ENCODE measurements around the gene SRBD1.

The SRBD1 gene

GRCh38 chr2:45595721-45596435 is 15.2 kb downstream of the SRBD1 start:
- no peak for DNase-seq

GRCh38 chr2:45591073-45591472 is 20.0 kb downstream of the SRBD1 start:
- DNase-seq = no peak

GRCh38 chr2:45588158-45588829 is 22.8 kb downstream of the SRBD1 start:
- DNase-seq = no peak

GRCh38 chr2:45586600-45586999 is 24.5 kb downstream of the SRBD1 start:
- DNase-seq = peak; percentile 45

- DNase-seq = no peak
Observed at GRCh38 chr2:45585267-45585861, 25.7 kb downstream of the SRBD1 start.

- no peak for DNase-seq
Observed at GRCh38 chr2:45583977-45584376, 27.1 kb downstream of the SRBD1 start.

GRCh38 chr2:45582522-45582921 is 28.5 kb downstream of the SRBD1 start:
- no peak for DNase-seq

GRCh38 chr2:45578056-45578843 is 32.8 kb downstream of the SRBD1 start:
- DNase-seq = no peak

- DNase-seq = no peak
Observed at GRCh38 chr2:45577441-45577840, 33.6 kb downstream of the SRBD1 start.

- no peak for DNase-seq
Observed at GRCh38 chr2:45575881-45576280, 35.2 kb downstream of the SRBD1 start.

GRCh38 chr2:45572979-45573378 is 38.1 kb downstream of the SRBD1 start:
- no peak for DNase-seq

GRCh38 chr2:45571940-45572339 is 39.1 kb downstream of the SRBD1 start:
- no peak for DNase-seq

- no peak for DNase-seq
Observed at GRCh38 chr2:45570671-45571334, 40.3 kb downstream of the SRBD1 start.

- no peak for DNase-seq
Observed at GRCh38 chr2:45568935-45569334, 42.1 kb downstream of the SRBD1 start.

- DNase-seq = no peak
Observed at GRCh38 chr2:45567974-45568789, 42.9 kb downstream of the SRBD1 start.

GRCh38 chr2:45567288-45567963 is 43.6 kb downstream of the SRBD1 start:
- no peak for DNase-seq

GRCh38 chr2:45559436-45559835 is 51.6 kb downstream of the SRBD1 start:
- no peak for DNase-seq

GRCh38 chr2:45554742-45555140 is 56.3 kb downstream of the SRBD1 start:
- no peak for DNase-seq

- no peak for DNase-seq
Observed at GRCh38 chr2:45554073-45554741, 56.9 kb downstream of the SRBD1 start.

GRCh38 chr2:45551862-45552261 is 59.2 kb downstream of the SRBD1 start:
- DNase-seq = no peak

GRCh38 chr2:45545943-45546342 is 65.1 kb downstream of the SRBD1 start:
- no peak for DNase-seq

Data from right forelimb (tissue), 1 donor.